Right kidney (tissue), 1 donor: ENCODE data around the gene PTGS1.
"Not testable (repeated sequence)": the region's sequence is repeated elsewhere in the genome, so short reads cannot be mapped to it uniquely, and the experiment has no call there.

Experiments used
- DNase-seq: peaks from one replicate; pipeline ENCODE4 v3.0.0-alpha.2; 2016

PTGS1 gene

GRCh38 chr9:122396614-122397148, 25.9 kb downstream of the PTGS1 start:
- no peak for DNase-seq

- no peak for DNase-seq
Observed at GRCh38 chr9:122397749-122398148, 26.9 kb downstream of the PTGS1 start.

- no peak for DNase-seq
Observed at GRCh38 chr9:122398371-122398924, 27.6 kb downstream of the PTGS1 start.

- DNase-seq = no peak
Observed at GRCh38 chr9:122401896-122402295, 31.1 kb downstream of the PTGS1 start.

- DNase-seq = no peak
Observed at GRCh38 chr9:122402403-122402871, 31.6 kb downstream of the PTGS1 start.

GRCh38 chr9:122402874-122403273, 32.0 kb downstream of the PTGS1 start:
- no peak for DNase-seq

GRCh38 chr9:122403381-122404000, 32.7 kb downstream of the PTGS1 start:
- no peak for DNase-seq

GRCh38 chr9:122405304-122406069, 34.7 kb downstream of the PTGS1 start:
- DNase-seq = not testable (repeated sequence)

GRCh38 chr9:122406070-122406890, 35.5 kb downstream of the PTGS1 start:
- DNase-seq = no peak

GRCh38 chr9:122414108-122414507, 43.3 kb downstream of the PTGS1 start:
- not testable (repeated sequence) for DNase-seq

- DNase-seq = no peak
Observed at GRCh38 chr9:122418016-122418415, 47.2 kb downstream of the PTGS1 start.

GRCh38 chr9:122420315-122420714, 49.5 kb downstream of the PTGS1 start:
- DNase-seq = no peak

GRCh38 chr9:122425087-122425486, 54.3 kb downstream of the PTGS1 start:
- DNase-seq = no peak

GRCh38 chr9:122426723-122427122, 55.9 kb downstream of the PTGS1 start:
- no peak for DNase-seq

- no peak for DNase-seq
Observed at GRCh38 chr9:122442568-122442967, 71.7 kb downstream of the PTGS1 start.

- DNase-seq = no peak
Observed at GRCh38 chr9:122444041-122444733, 73.4 kb downstream of the PTGS1 start.
